ENCODE results near the gene RPUSD4.

DNA sequence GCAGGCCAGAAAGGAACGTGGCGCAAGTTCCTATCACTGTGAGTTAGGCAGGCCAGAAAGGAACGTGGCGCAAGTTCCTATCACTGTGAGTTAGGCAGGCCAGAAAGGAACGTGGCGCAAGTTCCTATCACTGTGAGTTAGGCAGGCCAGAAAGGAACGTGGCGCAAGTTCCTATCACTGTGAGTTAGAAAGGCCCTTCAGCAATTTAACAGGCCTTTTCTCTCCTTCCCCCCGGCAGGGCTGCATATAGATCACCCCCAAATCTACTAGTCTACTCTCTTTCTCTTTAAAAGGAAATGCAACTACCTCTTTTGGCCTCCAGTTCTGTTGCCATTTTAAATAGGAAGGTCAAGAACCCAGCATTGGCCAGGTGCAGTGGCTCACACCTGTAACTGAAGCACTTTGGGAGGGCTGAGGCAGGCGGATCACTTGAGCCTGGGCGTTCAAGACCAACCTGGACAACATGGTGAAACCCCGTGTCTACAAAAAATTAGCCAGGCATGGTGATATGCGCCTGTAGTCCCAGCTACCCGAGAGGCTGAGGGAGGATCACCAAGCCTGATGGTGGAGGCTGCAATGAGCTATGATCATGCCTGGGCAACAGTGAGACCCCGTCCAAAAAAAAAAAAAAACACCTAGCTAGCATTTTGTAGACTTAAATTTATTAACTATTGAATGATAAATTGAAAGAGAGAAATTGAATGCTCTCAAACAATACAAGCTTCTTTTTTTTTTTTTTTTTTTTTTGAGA lies 15.1 kb upstream of the RPUSD4 start:
- TF ChIP-seq, protein P1, sequence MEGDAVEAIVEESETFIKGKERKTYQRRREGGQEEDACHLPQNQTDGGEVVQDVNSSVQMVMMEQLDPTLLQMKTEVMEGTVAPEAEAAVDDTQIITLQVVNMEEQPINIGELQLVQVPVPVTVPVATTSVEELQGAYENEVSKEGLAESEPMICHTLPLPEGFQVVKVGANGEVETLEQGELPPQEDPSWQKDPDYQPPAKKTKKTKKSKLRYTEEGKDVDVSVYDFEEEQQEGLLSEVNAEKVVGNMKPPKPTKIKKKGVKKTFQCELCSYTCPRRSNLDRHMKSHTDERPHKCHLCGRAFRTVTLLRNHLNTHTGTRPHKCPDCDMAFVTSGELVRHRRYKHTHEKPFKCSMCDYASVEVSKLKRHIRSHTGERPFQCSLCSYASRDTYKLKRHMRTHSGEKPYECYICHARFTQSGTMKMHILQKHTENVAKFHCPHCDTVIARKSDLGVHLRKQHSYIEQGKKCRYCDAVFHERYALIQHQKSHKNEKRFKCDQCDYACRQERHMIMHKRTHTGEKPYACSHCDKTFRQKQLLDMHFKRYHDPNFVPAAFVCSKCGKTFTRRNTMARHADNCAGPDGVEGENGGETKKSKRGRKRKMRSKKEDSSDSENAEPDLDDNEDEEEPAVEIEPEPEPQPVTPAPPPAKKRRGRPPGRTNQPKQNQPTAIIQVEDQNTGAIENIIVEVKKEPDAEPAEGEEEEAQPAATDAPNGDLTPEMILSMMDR (conservative IDR thresholded peaks at IDR 0.05), result no peak
- TF ChIP-seq EZH2 (IDR thresholded peaks at IDR 0.05; ENCODE audit: low read depth), result no peak

All from PC-9 (cell line).